ENCODE results near the gene FLNC. TPM values are rescaled to one million over a fixed set of nuclear protein-coding genes. Genes with fewer than 3 reads are reported as not detected.

The FLNC gene
- total and polyA plus RNA-seq, 9 of the 15 experiments (the other 6 are each of a cell fraction or from before 2014, with no cell fraction given): 0.90 to 155 (median 28.8) TPM

DNA sequence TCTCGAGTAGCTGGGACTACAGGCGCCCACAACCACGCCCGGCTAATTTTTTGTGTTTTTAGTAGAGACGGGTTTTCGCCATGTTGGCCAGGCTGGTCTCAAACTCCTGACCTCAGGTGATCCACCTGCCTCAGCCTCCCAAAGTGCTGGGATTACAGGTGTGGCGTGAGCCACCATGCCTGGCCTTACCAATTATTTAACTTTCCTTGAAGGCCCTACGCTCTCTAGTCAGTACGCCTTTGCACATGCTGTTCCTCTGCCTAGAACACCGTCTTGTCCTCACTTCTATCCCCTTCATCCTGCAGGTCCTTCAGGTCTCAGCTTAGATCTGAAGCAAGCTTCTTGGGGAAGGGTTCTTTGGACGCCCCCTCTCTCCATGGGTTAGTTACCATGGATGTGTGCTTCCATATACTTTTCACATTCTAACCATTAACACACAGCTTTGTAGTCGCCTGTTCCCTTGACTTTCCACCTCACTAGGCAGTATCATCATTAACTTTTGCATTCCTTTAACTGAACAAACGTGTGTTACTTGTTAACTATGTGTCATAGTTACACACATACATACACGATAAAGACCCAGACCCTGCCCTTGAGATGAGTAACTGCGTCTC lies 31.9 kb downstream of the FLNC start (continued):
- TF ChIP-seq ZNF780A (CRISPR knock-in tag; IDR thresholded peaks at IDR 0.05) (no peak), ZNF263 (CRISPR knock-in tag; IDR thresholded peaks at IDR 0.05; ENCODE audit: borderline replicate concordance) (no peak), ERF (CRISPR knock-in tag; IDR thresholded peaks at IDR 0.05) (no peak), ZNF324 (CRISPR knock-in tag; IDR thresholded peaks at IDR 0.05) (no peak), CHD4 (IDR thresholded peaks at IDR 0.05; ENCODE audit: insufficient read depth, insufficient replicate concordance, low read depth, low read length, poor library complexity, severe bottlenecking) (no peak), JUND (IDR thresholded peaks at IDR 0.05; ENCODE audit: borderline replicate concordance, low read depth, low read length) (no peak), JUND (tag; IDR thresholded peaks at IDR 0.05; ENCODE audit: borderline replicate concordance, low read depth, low read length) (0 out of 3 replicates have a peak, but pooled peaks have one; percentile 6), STAT5B (CRISPR knock-in tag; IDR thresholded peaks at IDR 0.05) (no peak), KAT8 (IDR thresholded peaks at IDR 0.05; ENCODE audit: low read depth) (no peak), HDAC2 (IDR thresholded peaks at IDR 0.05) (peak; percentile 9; the same call in 1 of the 2 replicates), POLR3A (IDR thresholded peaks at IDR 0.05; ENCODE audit: borderline replicate concordance, extremely low read depth, insufficient read depth, insufficient read length) (no peak), HNRNPK (IDR thresholded peaks at IDR 0.05; ENCODE audit: low read depth, low read length, poor library complexity, severe bottlenecking) (no peak), TAF7 (tag; IDR thresholded peaks at IDR 0.05) (peak; percentile 59; the same call in 1 of the 2 replicates), NR1H2 (CRISPR knock-in tag; IDR thresholded peaks at IDR 0.05) (no peak), CSDE1 (IDR thresholded peaks at IDR 0.05) (no peak; a peak in 1 of 4 replicates), YY1 (IDR thresholded peaks at IDR 0.05; ENCODE audit: borderline replicate concordance in 1 of 3, control insufficient read depth in 1 of 3, extremely low read depth in 1 of 3, insufficient read depth in 3 of 3, insufficient read length in 1 of 3, insufficient replicate concordance in 2 of 3, low read depth in 1 of 3, low read length in 2 of 3) (no peak), E2F3 (CRISPR knock-in tag; IDR thresholded peaks at IDR 0.05) (no peak)
- TF ChIP-seq, protein P1, sequence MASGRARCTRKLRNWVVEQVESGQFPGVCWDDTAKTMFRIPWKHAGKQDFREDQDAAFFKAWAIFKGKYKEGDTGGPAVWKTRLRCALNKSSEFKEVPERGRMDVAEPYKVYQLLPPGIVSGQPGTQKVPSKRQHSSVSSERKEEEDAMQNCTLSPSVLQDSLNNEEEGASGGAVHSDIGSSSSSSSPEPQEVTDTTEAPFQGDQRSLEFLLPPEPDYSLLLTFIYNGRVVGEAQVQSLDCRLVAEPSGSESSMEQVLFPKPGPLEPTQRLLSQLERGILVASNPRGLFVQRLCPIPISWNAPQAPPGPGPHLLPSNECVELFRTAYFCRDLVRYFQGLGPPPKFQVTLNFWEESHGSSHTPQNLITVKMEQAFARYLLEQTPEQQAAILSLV (tag; IDR thresholded peaks at IDR 0.05): 0 out of 2 replicates have a peak, but pooled peaks have one; percentile 8
- TF ChIP-seq, protein P2, sequence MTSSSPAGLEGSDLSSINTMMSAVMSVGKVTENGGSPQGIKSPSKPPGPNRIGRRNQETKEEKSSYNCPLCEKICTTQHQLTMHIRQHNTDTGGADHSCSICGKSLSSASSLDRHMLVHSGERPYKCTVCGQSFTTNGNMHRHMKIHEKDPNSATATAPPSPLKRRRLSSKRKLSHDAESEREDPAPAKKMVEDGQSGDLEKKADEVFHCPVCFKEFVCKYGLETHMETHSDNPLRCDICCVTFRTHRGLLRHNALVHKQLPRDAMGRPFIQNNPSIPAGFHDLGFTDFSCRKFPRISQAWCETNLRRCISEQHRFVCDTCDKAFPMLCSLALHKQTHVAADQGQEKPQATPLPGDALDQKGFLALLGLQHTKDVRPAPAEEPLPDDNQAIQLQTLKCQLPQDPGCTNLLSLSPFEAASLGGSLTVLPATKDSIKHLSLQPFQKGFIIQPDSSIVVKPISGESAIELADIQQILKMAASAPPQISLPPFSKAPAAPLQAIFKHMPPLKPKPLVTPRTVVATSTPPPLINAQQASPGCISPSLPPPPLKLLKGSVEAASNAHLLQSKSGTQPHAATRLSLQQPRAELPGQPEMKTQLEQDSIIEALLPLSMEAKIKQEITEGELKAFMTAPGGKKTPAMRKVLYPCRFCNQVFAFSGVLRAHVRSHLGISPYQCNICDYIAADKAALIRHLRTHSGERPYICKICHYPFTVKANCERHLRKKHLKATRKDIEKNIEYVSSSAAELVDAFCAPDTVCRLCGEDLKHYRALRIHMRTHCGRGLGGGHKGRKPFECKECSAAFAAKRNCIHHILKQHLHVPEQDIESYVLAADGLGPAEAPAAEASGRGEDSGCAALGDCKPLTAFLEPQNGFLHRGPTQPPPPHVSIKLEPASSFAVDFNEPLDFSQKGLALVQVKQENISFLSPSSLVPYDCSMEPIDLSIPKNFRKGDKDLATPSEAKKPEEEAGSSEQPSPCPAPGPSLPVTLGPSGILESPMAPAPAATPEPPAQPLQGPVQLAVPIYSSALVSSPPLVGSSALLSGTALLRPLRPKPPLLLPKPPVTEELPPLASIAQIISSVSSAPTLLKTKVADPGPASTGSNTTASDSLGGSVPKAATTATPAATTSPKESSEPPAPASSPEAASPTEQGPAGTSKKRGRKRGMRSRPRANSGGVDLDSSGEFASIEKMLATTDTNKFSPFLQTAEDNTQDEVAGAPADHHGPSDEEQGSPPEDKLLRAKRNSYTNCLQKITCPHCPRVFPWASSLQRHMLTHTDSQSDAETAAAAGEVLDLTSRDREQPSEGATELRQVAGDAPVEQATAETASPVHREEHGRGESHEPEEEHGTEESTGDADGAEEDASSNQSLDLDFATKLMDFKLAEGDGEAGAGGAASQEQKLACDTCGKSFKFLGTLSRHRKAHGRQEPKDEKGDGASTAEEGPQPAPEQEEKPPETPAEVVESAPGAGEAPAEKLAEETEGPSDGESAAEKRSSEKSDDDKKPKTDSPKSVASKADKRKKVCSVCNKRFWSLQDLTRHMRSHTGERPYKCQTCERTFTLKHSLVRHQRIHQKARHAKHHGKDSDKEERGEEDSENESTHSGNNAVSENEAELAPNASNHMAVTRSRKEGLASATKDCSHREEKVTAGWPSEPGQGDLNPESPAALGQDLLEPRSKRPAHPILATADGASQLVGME (CRISPR knock-in tag; IDR thresholded peaks at IDR 0.05): no peak; the same call in 1 of the 2 replicates
- TF ChIP-seq, protein P3, sequence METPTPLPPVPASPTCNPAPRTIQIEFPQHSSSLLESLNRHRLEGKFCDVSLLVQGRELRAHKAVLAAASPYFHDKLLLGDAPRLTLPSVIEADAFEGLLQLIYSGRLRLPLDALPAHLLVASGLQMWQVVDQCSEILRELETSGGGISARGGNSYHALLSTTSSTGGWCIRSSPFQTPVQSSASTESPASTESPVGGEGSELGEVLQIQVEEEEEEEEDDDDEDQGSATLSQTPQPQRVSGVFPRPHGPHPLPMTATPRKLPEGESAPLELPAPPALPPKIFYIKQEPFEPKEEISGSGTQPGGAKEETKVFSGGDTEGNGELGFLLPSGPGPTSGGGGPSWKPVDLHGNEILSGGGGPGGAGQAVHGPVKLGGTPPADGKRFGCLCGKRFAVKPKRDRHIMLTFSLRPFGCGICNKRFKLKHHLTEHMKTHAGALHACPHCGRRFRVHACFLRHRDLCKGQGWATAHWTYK (CRISPR knock-in tag; IDR thresholded peaks at IDR 0.05): peak; percentile 80; the same call in 1 of the 2 replicates
